Chondrocyte (in vitro differentiated cells): Measurements from ENCODE around the gene TIGD1. TPM values are rescaled to one million over a fixed set of nuclear protein-coding genes. Genes with fewer than 3 reads are reported as not detected.
A peak's percentile ranks its signal among the peaks of the same experiment; 100 is the strongest.

Experiments
- DNase-seq: peaks from one replicate; pipeline ENCODE4 v3.0.0; 2021; ENCODE audit warnings: mixed read lengths, low spot score
- H3K27ac Mint-ChIP-seq: one replicate; pipeline ENCODE4 v1.8.0; 2021; ENCODE audit warnings: mild to moderate bottlenecking, moderate library complexity, mixed read lengths; ENCODE audit not compliant: unreplicated experiment
- H3K27me3 Mint-ChIP-seq: 2 replicates; pipeline ENCODE4 v1.8.0; 2021; ENCODE audit warnings: low read depth, mixed read lengths
- H3K36me3 Mint-ChIP-seq: 2 replicates; pipeline ENCODE4 v1.8.0; 2021; ENCODE audit warnings: low read depth, mixed read lengths
- H3K4me1 Mint-ChIP-seq: 2 replicates; pipeline ENCODE4 v1.8.0; 2021; ENCODE audit warnings: low read depth, mild to moderate bottlenecking, mixed read lengths
- H3K4me3 Mint-ChIP-seq: one replicate; pipeline ENCODE4 v1.8.0; 2021; ENCODE audit warnings: mild to moderate bottlenecking, moderate library complexity, mixed read lengths; ENCODE audit not compliant: unreplicated experiment
- H3K9me3 Mint-ChIP-seq: 2 replicates; pipeline ENCODE4 v1.8.0; 2021; ENCODE audit warnings: low read depth, mixed read lengths
- CTCF ChIP-seq: fragments of 200-600 bp; sonication (generic); IDR thresholded peaks from 2 replicates; pipeline ENCODE4 v1.5.0; 2021; ENCODE audit warnings: antibody characterized with exemption, mild to moderate bottlenecking, moderate library complexity
- total RNA-seq: library from RNA; stranded (reverse); gene quantifications from 3 replicates; pipeline ENCODE4 v1.2.1, GENCODE V29; 2021

Gene TIGD1
- total RNA-seq, 1 donor from 2014 or later, result 3.2 TPM

- Mint-ChIP-seq H3K27ac (no peak overlapping the region), H3K4me1 (peaks cover 4% of the 10 kb centered on the region), H3K4me3 (no peak overlapping the region), H3K9me3 (no peaks in the 10 kb centered on the region), H3K27me3 (peaks cover 15% of the 10 kb centered on the region), H3K36me3 (no peaks in the 10 kb centered on the region)
- TF ChIP-seq CTCF, result no peak
- peak; percentile 59 for DNase-seq
These were observed 21.5 kb downstream of the TIGD1 start for GRCh38 chr2:232528746-232529460.

GRCh38 chr2:232527905-232528470, 22.4 kb downstream of the TIGD1 start:
- H3K4me3 Mint-ChIP-seq, result no peak overlapping the region

GRCh38 chr2:232526372-232526941, 23.9 kb downstream of the TIGD1 start:
- Mint-ChIP-seq H3K36me3 (no peaks in the 10 kb centered on the region), H3K9me3 (no peaks in the 10 kb centered on the region), H3K27me3 (peaks cover 21% of the 10 kb centered on the region), H3K4me3 (no peak overlapping the region), H3K27ac (no peak overlapping the region), H3K4me1 (peaks cover 6% of the 10 kb centered on the region)
- peak; percentile 87 for DNase-seq
- TF ChIP-seq CTCF, result no peak

More at GRCh38 chr2:232527905-232528470, 22.4 kb downstream of the TIGD1 start:
- no peak for DNase-seq
- Mint-ChIP-seq H3K36me3 (no peaks in the 10 kb centered on the region), H3K27ac (no peak overlapping the region), H3K4me1 (peaks cover 4% of the 10 kb centered on the region), H3K9me3 (no peaks in the 10 kb centered on the region), H3K27me3 (peaks cover 20% of the 10 kb centered on the region)
- no peak for TF ChIP-seq CTCF

- Mint-ChIP-seq H3K4me3 (no peak within 1 kb of the TSS), H3K36me3 (no peaks in the 10 kb centered on the region), H3K9me3 (no peaks in the 10 kb centered on the region), H3K4me1 (peaks cover 7% of the 10 kb centered on the region), H3K27me3 (peaks cover 22% of the 10 kb centered on the region), H3K27ac (no peak within 1 kb of the TSS)
- DNase-seq, result no peak
- TF ChIP-seq CTCF, result no peak
These were observed 24.5 kb downstream of the TIGD1 start, which contains the start of gene CHRND for GRCh38 chr2:232525791-232526371. TSS of gene CHRND (plus strand) at chr2:232526160. CDS start at chr2:232526216, 56 bp downstream.

GRCh38 chr2:232525199-232525598, 25.2 kb downstream of the TIGD1 start:
- Mint-ChIP-seq H3K4me1 (peaks cover 7% of the 10 kb centered on the region), H3K36me3 (no peaks in the 10 kb centered on the region), H3K27ac (no peak overlapping the region), H3K4me3 (no peak overlapping the region), H3K9me3 (no peaks in the 10 kb centered on the region), H3K27me3 (peaks cover 27% of the 10 kb centered on the region)
- peak; percentile 71 for DNase-seq
- no peak for TF ChIP-seq CTCF
